Ectodermal cell (in vitro differentiated cells): ENCODE measurements around the gene UGT2B15.

Experiments
- H3K27ac ChIP-seq: 2 replicates; pipeline ENCODE4 v1.7.0; 2013; ENCODE audit warnings: mild to moderate bottlenecking, low read depth, low read length; ENCODE audit not compliant: insufficient read depth, poor library complexity, severe bottlenecking
- H3K27me3 ChIP-seq: 2 replicates; pipeline ENCODE4 v1.7.0; 2013; ENCODE audit warnings: mild to moderate bottlenecking, low read length; ENCODE audit not compliant: insufficient read depth, control insufficient read depth, poor library complexity, severe bottlenecking
- H3K36me3 ChIP-seq: one replicate; pipeline ENCODE4 v1.7.0; 2013; ENCODE audit warnings: low read length; ENCODE audit not compliant: control insufficient read depth, insufficient read depth
- H3K4me1 ChIP-seq: one replicate; pipeline ENCODE4 v1.7.0; 2013; ENCODE audit warnings: low read length; ENCODE audit not compliant: control insufficient read depth, insufficient read depth
- H3K4me3 ChIP-seq: 2 replicates; pipeline ENCODE4 v1.7.0; 2013; ENCODE audit warnings: low read depth, low read length, control low read depth; ENCODE audit not compliant: insufficient read depth
- H3K9me3 ChIP-seq: 2 replicates; pipeline ENCODE4 v1.7.0; 2013; ENCODE audit warnings: mild to moderate bottlenecking, low read length, moderate library complexity; ENCODE audit not compliant: control insufficient read depth
- WGBS, 2 experiments: methylation state at CpG; one replicate each; pipeline ENCODE4 v1.1.7; 2013; ENCODE audit warnings: missing lambda C conversion rate in 2 of 2; 5-methylcytosine and 5-hydroxymethylcytosine counted together

Gene UGT2B15

GRCh38 chr4:68613752-68614151, 56.7 kb downstream of the UGT2B15 start:
- Histone ChIP-seq H3K4me1 (peaks cover 4% of the 10 kb centered on the region), H3K4me3 (no peak overlapping the region), H3K27me3 (no peaks in the 10 kb centered on the region), H3K9me3 (no peaks in the 10 kb centered on the region), H3K36me3 (no peaks in the 10 kb centered on the region), H3K27ac (no peak overlapping the region)
- 100% methylated on average over 1 of the region's 1 CpG; no CpG with 5 or more reads in 1 of the 2 experiments for WGBS, 2 experiments

GRCh38 chr4:68606240-68606639, 64.2 kb downstream of the UGT2B15 start:
- Histone ChIP-seq H3K4me1 (no peaks in the 10 kb centered on the region), H3K36me3 (no peaks in the 10 kb centered on the region), H3K9me3 (no peaks in the 10 kb centered on the region), H3K27ac (no peak overlapping the region), H3K27me3 (no peaks in the 10 kb centered on the region), H3K4me3 (no peak overlapping the region)
- WGBS, 2 experiments, result 100% methylated on average over 1 of the region's 1 CpG

GRCh38 chr4:68599150-68599549, 71.3 kb downstream of the UGT2B15 start:
- Histone ChIP-seq H3K4me3 (no peak overlapping the region), H3K4me1 (no peaks in the 10 kb centered on the region)
- 93 to 100% methylated on average over 3 of the region's 3 CpGs for WGBS, 2 experiments

GRCh38 chr4:68597482-68597881, 73.0 kb downstream of the UGT2B15 start:
- WGBS, 2 experiments, result 95 to 96% methylated on average over 2 of the region's 2 CpGs
- Histone ChIP-seq H3K36me3 (no peaks in the 10 kb centered on the region), H3K9me3 (no peaks in the 10 kb centered on the region), H3K27me3 (no peaks in the 10 kb centered on the region), H3K4me3 (no peak overlapping the region), H3K4me1 (no peaks in the 10 kb centered on the region), H3K27ac (no peak overlapping the region)

More at GRCh38 chr4:68599150-68599549, 71.3 kb downstream of the UGT2B15 start:
- Histone ChIP-seq H3K27ac (no peak overlapping the region), H3K36me3 (no peaks in the 10 kb centered on the region), H3K27me3 (no peaks in the 10 kb centered on the region), H3K9me3 (no peaks in the 10 kb centered on the region)
